GM12878 (cell line): ENCODE results near the gene RHOB.

Experiments
- CHD4 ChIP-seq: fragments of 200-600 bp; sonication (generic); IDR thresholded peaks from 2 replicates; pipeline ENCODE4 v1.6.1; 2016; ENCODE audit warnings: mild to moderate bottlenecking
- EP300 ChIP-seq, 2 experiments: fragments of 150-350 bp in 1 of 2; IDR thresholded peaks; 2 replicates each; pipeline ENCODE4 v1.6.1; 2011 to 2012; ENCODE audit warnings: low read depth in 2 of 2, low read length in 2 of 2, borderline replicate concordance in 1 of 2, improper control_type of control experiment in 1 of 2, inconsistent platforms in 1 of 2; ENCODE audit not compliant: control insufficient read depth in 1 of 2
- ETV6 ChIP-seq, 2 experiments: fragments of 450-650 bp in 1 of 2; IDR thresholded peaks in 1 of 2; conservative IDR thresholded peaks in 1 of 2; 2 replicates each; pipeline ENCODE4 v1.6.1; 2014; ENCODE audit warnings: antibody characterized with exemption in 1 of 2, borderline replicate concordance in 1 of 2, low read depth in 1 of 2, mild to moderate bottlenecking in 1 of 2, moderate library complexity in 1 of 2
- HDGF ChIP-seq: fragments of 450-650 bp; IDR thresholded peaks from 2 replicates; pipeline ENCODE4 v1.6.1; 2016; ENCODE audit warnings: antibody characterized with exemption
- MEF2A ChIP-seq: IDR thresholded peaks from 2 replicates; pipeline ENCODE4 v1.6.1; 2011; ENCODE audit warnings: low read depth, mild to moderate bottlenecking, low read length, moderate library complexity; ENCODE audit not compliant: insufficient read depth
- MYC ChIP-seq: IDR thresholded peaks from 2 replicates; pipeline ENCODE4 v1.6.1; 2011; ENCODE audit warnings: mild to moderate bottlenecking, low read length, moderate library complexity, inconsistent platforms; ENCODE audit not compliant: insufficient read depth, insufficient replicate concordance, insufficient read length, severe bottlenecking
- SIX5 ChIP-seq: IDR thresholded peaks from 2 replicates; pipeline ENCODE4 v1.6.1; 2011; ENCODE audit warnings: mild to moderate bottlenecking, low read depth, low read length, moderate library complexity; ENCODE audit not compliant: severe bottlenecking
- TF ChIP-seq, protein P1 (sequence below), 3 experiments: IDR thresholded peaks in 2 of 3; conservative IDR thresholded peaks in 1 of 3; 2 replicates each; pipeline ENCODE4 v1.5.1; 2011; ENCODE audit warnings: low read depth in 3 of 3, low read length in 3 of 3, mild to moderate bottlenecking in 3 of 3, control low read depth in 2 of 3, moderate library complexity in 2 of 3, inconsistent platforms in 1 of 3, mixed read lengths in 1 of 3; ENCODE audit not compliant: control insufficient read depth in 2 of 3, insufficient read depth in 1 of 3; ENCODE audit errors: extremely low read depth in 1 of 3
- TF ChIP-seq, protein P2 (sequence below): fragments of 450-650 bp; IDR thresholded peaks from 2 replicates; pipeline ENCODE4 v1.6.1; 2017; ENCODE audit warnings: mild to moderate bottlenecking
- TF ChIP-seq, protein P3 (sequence below): IDR thresholded peaks from 2 replicates; pipeline ENCODE4 v1.6.1; 2011; ENCODE audit warnings: low read depth, mild to moderate bottlenecking, low read length, moderate library complexity, borderline replicate concordance; ENCODE audit errors: extremely low read depth

DNA sequence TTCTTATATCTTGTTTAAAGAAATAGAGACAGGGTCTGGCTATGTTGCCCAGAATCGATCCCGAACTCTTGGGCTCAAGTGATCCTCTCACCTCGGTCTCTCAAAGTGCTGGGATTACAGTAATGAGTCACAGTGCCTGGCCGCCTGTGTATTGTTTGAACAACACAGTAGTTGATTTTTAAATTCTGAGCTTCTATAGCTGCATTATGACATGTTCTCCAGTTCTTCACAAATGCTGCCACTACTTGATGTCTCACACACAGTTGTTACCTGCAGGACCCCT lies 7.7 kb upstream of the RHOB start:
- TF ChIP-seq EP300 (IDR thresholded peaks at IDR 0.05; ENCODE audit: borderline replicate concordance in 1 of 2, control insufficient read depth in 1 of 2, low read depth in 2 of 2, low read length in 2 of 2) (no peak), SIX5 (no peak), MYC (no peak), CHD4 (no peak), MEF2A (no peak), HDGF (no peak), ETV6 (conservative IDR thresholded peaks at IDR 0.05 in 1 of 2, IDR thresholded peaks at IDR 0.05 in 1 of 2; ENCODE audit: borderline replicate concordance in 1 of 2, low read depth in 1 of 2) (no peak)
- TF ChIP-seq, protein P1, sequence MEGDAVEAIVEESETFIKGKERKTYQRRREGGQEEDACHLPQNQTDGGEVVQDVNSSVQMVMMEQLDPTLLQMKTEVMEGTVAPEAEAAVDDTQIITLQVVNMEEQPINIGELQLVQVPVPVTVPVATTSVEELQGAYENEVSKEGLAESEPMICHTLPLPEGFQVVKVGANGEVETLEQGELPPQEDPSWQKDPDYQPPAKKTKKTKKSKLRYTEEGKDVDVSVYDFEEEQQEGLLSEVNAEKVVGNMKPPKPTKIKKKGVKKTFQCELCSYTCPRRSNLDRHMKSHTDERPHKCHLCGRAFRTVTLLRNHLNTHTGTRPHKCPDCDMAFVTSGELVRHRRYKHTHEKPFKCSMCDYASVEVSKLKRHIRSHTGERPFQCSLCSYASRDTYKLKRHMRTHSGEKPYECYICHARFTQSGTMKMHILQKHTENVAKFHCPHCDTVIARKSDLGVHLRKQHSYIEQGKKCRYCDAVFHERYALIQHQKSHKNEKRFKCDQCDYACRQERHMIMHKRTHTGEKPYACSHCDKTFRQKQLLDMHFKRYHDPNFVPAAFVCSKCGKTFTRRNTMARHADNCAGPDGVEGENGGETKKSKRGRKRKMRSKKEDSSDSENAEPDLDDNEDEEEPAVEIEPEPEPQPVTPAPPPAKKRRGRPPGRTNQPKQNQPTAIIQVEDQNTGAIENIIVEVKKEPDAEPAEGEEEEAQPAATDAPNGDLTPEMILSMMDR (IDR thresholded peaks at IDR 0.05 in 2 of 3, conservative IDR thresholded peaks at IDR 0.05 in 1 of 3; ENCODE audit: control insufficient read depth in 2 of 3, extremely low read depth in 1 of 3, insufficient read depth in 1 of 3, low read depth in 3 of 3, low read length in 3 of 3): no peak
- TF ChIP-seq, protein P2, sequence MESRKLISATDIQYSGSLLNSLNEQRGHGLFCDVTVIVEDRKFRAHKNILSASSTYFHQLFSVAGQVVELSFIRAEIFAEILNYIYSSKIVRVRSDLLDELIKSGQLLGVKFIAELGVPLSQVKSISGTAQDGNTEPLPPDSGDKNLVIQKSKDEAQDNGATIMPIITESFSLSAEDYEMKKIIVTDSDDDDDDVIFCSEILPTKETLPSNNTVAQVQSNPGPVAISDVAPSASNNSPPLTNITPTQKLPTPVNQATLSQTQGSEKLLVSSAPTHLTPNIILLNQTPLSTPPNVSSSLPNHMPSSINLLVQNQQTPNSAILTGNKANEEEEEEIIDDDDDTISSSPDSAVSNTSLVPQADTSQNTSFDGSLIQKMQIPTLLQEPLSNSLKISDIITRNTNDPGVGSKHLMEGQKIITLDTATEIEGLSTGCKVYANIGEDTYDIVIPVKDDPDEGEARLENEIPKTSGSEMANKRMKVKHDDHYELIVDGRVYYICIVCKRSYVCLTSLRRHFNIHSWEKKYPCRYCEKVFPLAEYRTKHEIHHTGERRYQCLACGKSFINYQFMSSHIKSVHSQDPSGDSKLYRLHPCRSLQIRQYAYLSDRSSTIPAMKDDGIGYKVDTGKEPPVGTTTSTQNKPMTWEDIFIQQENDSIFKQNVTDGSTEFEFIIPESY: no peak
- TF ChIP-seq, protein P3, sequence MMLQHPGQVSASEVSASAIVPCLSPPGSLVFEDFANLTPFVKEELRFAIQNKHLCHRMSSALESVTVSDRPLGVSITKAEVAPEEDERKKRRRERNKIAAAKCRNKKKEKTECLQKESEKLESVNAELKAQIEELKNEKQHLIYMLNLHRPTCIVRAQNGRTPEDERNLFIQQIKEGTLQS: no peak
